ENCODE results near the gene MACF1. TPM values are rescaled to one million over a fixed set of nuclear protein-coding genes. Genes with fewer than 3 reads are reported as not detected.

MACF1 gene
- total and polyA plus RNA-seq, 2 of the 13 experiments (the other 11 are each of a cell fraction or from before 2014, with no cell fraction given) = 36.7 to 65.4 TPM

- TF ChIP-seq TEF (CRISPR knock-in tag; IDR thresholded peaks at IDR 0.05) = no peak
- no peak for TF ChIP-seq ZNF232 (CRISPR knock-in tag; IDR thresholded peaks at IDR 0.05; ENCODE audit: borderline replicate concordance)
- no peak for TF ChIP-seq MIXL1 (CRISPR knock-in tag; IDR thresholded peaks at IDR 0.05)
- TF ChIP-seq ZNF121 (CRISPR knock-in tag; IDR thresholded peaks at IDR 0.05) = 0 out of 2 replicates have a peak, but pooled peaks have one; percentile 10
- TF ChIP-seq ATF4 (CRISPR knock-in tag; IDR thresholded peaks at IDR 0.05) = no peak
- TF ChIP-seq PHF20 (CRISPR knock-in tag; IDR thresholded peaks at IDR 0.05) = no peak
- 0 out of 2 replicates have a peak, but pooled peaks have one; percentile 33 for TF ChIP-seq ZNF691 (CRISPR knock-in tag; IDR thresholded peaks at IDR 0.05; ENCODE audit: borderline replicate concordance, low read depth)
- TF ChIP-seq ELF4 (CRISPR knock-in tag; IDR thresholded peaks at IDR 0.05; ENCODE audit: borderline replicate concordance) = no peak
- no peak for TF ChIP-seq RORA (CRISPR knock-in tag; IDR thresholded peaks at IDR 0.05)
- no peak for TF ChIP-seq AKAP8 (CRISPR knock-in tag; IDR thresholded peaks at IDR 0.05)
- no peak for TF ChIP-seq ZNF17 (CRISPR knock-in tag; IDR thresholded peaks at IDR 0.05)
- TF ChIP-seq FOXA1 (IDR thresholded peaks at IDR 0.05) = no peak
- no peak for TF ChIP-seq FOXA1 (CRISPR knock-in tag; IDR thresholded peaks at IDR 0.05)
- no peak for TF ChIP-seq KMT2B (CRISPR knock-in tag; IDR thresholded peaks at IDR 0.05)
- TF ChIP-seq KLF12 (CRISPR knock-in tag; IDR thresholded peaks at IDR 0.05; ENCODE audit: borderline replicate concordance) = no peak
- 0 out of 2 replicates have a peak, but pooled peaks have one; percentile 29 for TF ChIP-seq ZNF839 (CRISPR knock-in tag; IDR thresholded peaks at IDR 0.05; ENCODE audit: borderline replicate concordance)
- no peak for TF ChIP-seq SMAD1 (CRISPR knock-in tag; IDR thresholded peaks at IDR 0.05; ENCODE audit: borderline replicate concordance, low read depth)
- no peak for TF ChIP-seq SATB2 (CRISPR knock-in tag; IDR thresholded peaks at IDR 0.05)
- no peak for TF ChIP-seq FOXO1 (CRISPR knock-in tag; IDR thresholded peaks at IDR 0.05)
- TF ChIP-seq ARID4A (CRISPR knock-in tag; IDR thresholded peaks at IDR 0.05; ENCODE audit: borderline replicate concordance) = peak; percentile 81
- no peak for TF ChIP-seq TEAD3 (CRISPR knock-in tag; optimal IDR thresholded peaks at IDR 0.05; ENCODE audit: borderline replicate concordance)
- no peak for TF ChIP-seq ZNF776 (CRISPR knock-in tag; IDR thresholded peaks at IDR 0.05)
- no peak for TF ChIP-seq SIX4 (CRISPR knock-in tag; IDR thresholded peaks at IDR 0.05)
- no peak for TF ChIP-seq ZIK1 (CRISPR knock-in tag; IDR thresholded peaks at IDR 0.05; ENCODE audit: borderline replicate concordance, low read depth)
- TF ChIP-seq ZNF629 (CRISPR knock-in tag; conservative IDR thresholded peaks at IDR 0.05) = no peak
Observed at GRCh38 chr1:39409055-39409816, 204.7 kb downstream of the MACF1 start (continued).

All from HepG2 (cell line).